A549 (cell line): Measurements from ENCODE around the gene CCRL2. TPM values are rescaled to one million over a fixed set of nuclear protein-coding genes. Genes with fewer than 3 reads are reported as not detected.
"Not testable (repeated sequence)": the region's sequence is repeated elsewhere in the genome, so short reads cannot be mapped to it uniquely, and the experiment has no call there.

ENCODE experiments used
- ATAC-seq, 2 experiments: fragments of 200-7000 bp in 1 of 2; fragments of >200 bp in 1 of 2; cut with Nextera tagmentation in 1 of 2; cut with Tn5 transposase in 1 of 2; 3 replicates each; pipeline versions ENCODE4 v1.8.0 to v1.9.1; 2018 to 2020; ENCODE audit warnings: mild to moderate bottlenecking in 1 of 2, moderate library complexity in 1 of 2
- CTCF ChIA-PET: fragments of 300-600 bp; sonication (Branson Sonifier 250); formaldehyde crosslinking; extraction: SDS; loops from one replicate; lab custom pipeline; 2021; ENCODE audit warnings: antibody characterized with exemption, inconsistent platforms; lab: Yijun Ruan, JAX
- POLR2A ChIA-PET: fragments of 350-600 bp; formaldehyde crosslinking; extraction: SDS; loops from one replicate; lab custom pipeline; 2021; ENCODE audit warnings: antibody characterized with exemption, inconsistent platforms; lab: Yijun Ruan, JAX
- DNase-seq, 2 experiments: peaks; one replicate each; pipeline versions ENCODE4 v3.0.0 to v3.0.0-alpha.2; 2011 to 2016; ENCODE audit warnings: low read depth in 1 of 2, low spot score in 1 of 2
- FAIRE-seq: peaks from 2 replicates; lab custom pipeline; 2011; peaks lifted over from hg19 to GRCh38; lab: Jason Lieb, UNC
- H3K27ac ChIP-seq, 2 experiments: fragments of >200 bp; sonication (Bioruptor Twin); formaldehyde crosslinking; 3 replicates each; pipeline ENCODE4 v1.5.1; 2016 to 2017
- H3K4me1 ChIP-seq: fragments of >200 bp; sonication (Bioruptor Twin); formaldehyde crosslinking; 3 replicates; pipeline ENCODE4 v1.6.1; 2016
- H3K4me2 ChIP-seq: fragments of >200 bp; sonication (Bioruptor Twin); formaldehyde crosslinking; 3 replicates; pipeline ENCODE4 v1.6.1; 2016
- H3K4me3 ChIP-seq: fragments of >200 bp; sonication (Bioruptor Twin); formaldehyde crosslinking; 3 replicates; pipeline ENCODE4 v1.5.1; 2016
- H3K9me3 ChIP-seq: fragments of >200 bp; sonication (Bioruptor Twin); formaldehyde crosslinking; 3 replicates; pipeline ENCODE4 v1.6.1; 2016
- CHD2 ChIP-seq: fragments of 150-350 bp; IDR thresholded peaks from 2 replicates; pipeline ENCODE4 v1.6.1; 2014; ENCODE audit warnings: low read length; ENCODE audit not compliant: partially characterized antibody
- CHD4 ChIP-seq: fragments of 200-600 bp; sonication (generic); IDR thresholded peaks from 2 replicates; pipeline ENCODE4 v1.6.1; 2016; ENCODE audit warnings: antibody characterized with exemption, mild to moderate bottlenecking, borderline replicate concordance
- FOSL2 ChIP-seq, 2 experiments: fragments of 450-650 bp in 1 of 2; fragments of >200 bp in 1 of 2; sonication (Bioruptor Twin) in 1 of 2; formaldehyde crosslinking; IDR thresholded peaks; 2 replicates each; pipeline versions ENCODE4 v1.5.0 to v1.6.1; 2016 to 2020; ENCODE audit warnings: mild to moderate bottlenecking in 1 of 2, moderate library complexity in 1 of 2
- FOXS1 ChIP-seq: fragments of 250-450 bp; sonication (Bioruptor Pico); IDR thresholded peaks from 2 replicates; pipeline ENCODE4 v1.5.0; 2020; ENCODE audit warnings: mild to moderate bottlenecking, moderate library complexity
- GATA3 ChIP-seq: IDR thresholded peaks from 2 replicates; pipeline ENCODE4 v1.6.1; 2012; ENCODE audit warnings: borderline replicate concordance
- HOXB5 ChIP-seq: fragments of 250-450 bp; sonication (Bioruptor Pico); IDR thresholded peaks from 2 replicates; pipeline ENCODE4 v1.5.0; 2020; ENCODE audit warnings: mild to moderate bottlenecking, moderate library complexity
- KDM5A ChIP-seq: fragments of 200-600 bp; sonication (generic); IDR thresholded peaks from 2 replicates; pipeline ENCODE4 v1.6.1; 2016; ENCODE audit warnings: antibody characterized with exemption, mild to moderate bottlenecking
- MAFK ChIP-seq: fragments of 450-650 bp; IDR thresholded peaks from 2 replicates; pipeline ENCODE4 v1.6.1; 2014; ENCODE audit not compliant: partially characterized antibody
- NFE2L2 ChIP-seq: fragments of 150-350 bp; conservative IDR thresholded peaks from 2 replicates; pipeline ENCODE4 v1.6.1; 2014; ENCODE audit warnings: low read length
- POLR2AphosphoS2 ChIP-seq: conservative IDR thresholded peaks from 2 replicates; pipeline ENCODE4 v1.6.1; 2012; ENCODE audit warnings: low read length, improper control_type of control experiment, inconsistent platforms
- RARB ChIP-seq: fragments of 250-450 bp; sonication (Bioruptor Pico); IDR thresholded peaks from 2 replicates; pipeline ENCODE4 v1.8.0; 2021; ENCODE audit warnings: mild to moderate bottlenecking, moderate library complexity
- RCOR1 ChIP-seq: fragments of 150-350 bp; IDR thresholded peaks from 2 replicates; pipeline ENCODE4 v1.6.1; 2014; ENCODE audit warnings: antibody characterized with exemption, low read length, low read depth
- REST ChIP-seq: fragments of 200-600 bp; sonication (generic); IDR thresholded peaks from 2 replicates; pipeline ENCODE4 v1.6.1; 2016; ENCODE audit warnings: antibody characterized with exemption, mild to moderate bottlenecking, moderate library complexity
- RNF2 ChIP-seq: fragments of 200-600 bp; sonication (generic); IDR thresholded peaks from 2 replicates; pipeline ENCODE4 v1.6.1; 2016; ENCODE audit warnings: low read depth, mild to moderate bottlenecking, antibody characterized with exemption, moderate library complexity, borderline replicate concordance
- USF2 ChIP-seq: fragments of 450-650 bp; IDR thresholded peaks from 2 replicates; pipeline ENCODE4 v1.6.1; 2014; ENCODE audit warnings: antibody characterized with exemption
- WGBS: methylation state at CpG from one replicate; pipeline ENCODE4 v1.1.6; 2017; ENCODE audit errors: missing lambda C conversion rate; 5-methylcytosine and 5-hydroxymethylcytosine counted together
- polyA plus RNA-seq, 4 experiments: library from polyadenylated mRNA; depleted of rRNA in 3 of 4; stranded (reverse); fragments of >200 nt; fragmentation: RNase III in 1 of 4; extraction: RNeasy Plus Mini Kit Qiagen cat#74134 plus additional on column Dnase treatment in 1 of 4; gene quantifications; 2 replicates in 3 of 4; 3 replicates in 1 of 4; pipeline ENCODE4 v1.2.3, GENCODE V29; 2011 to 2017

CCRL2 gene
- polyA plus RNA-seq, 2 of the 4 experiments (the other 2 are of a cell fraction) = not detected

GRCh38 chr3:46429250-46429649 is 22.2 kb downstream of the CCRL2 start:
- DNase-seq = no peak
- no peaks in the 10 kb centered on the region for H3K4me1 ChIP-seq
- CTCF ChIA-PET = interaction anchor here (1.3 kb wide), 1 partner anchor 13 kb away, joined by 4 read pairs; no protein-coding TSS in a partner anchor
- H3K27ac ChIP-seq = no peak overlapping the region
- H3K9me3 ChIP-seq = no peaks in the 10 kb centered on the region
- no peak for FAIRE-seq
- POLR2A ChIA-PET = no interaction called here
- ATAC-seq = no peak
- TF ChIP-seq RARB (CRISPR knock-in tag) (no peak), POLR2AphosphoS2 (no peak), FOSL2 (IDR thresholded peaks at IDR 0.05) (no peak), FOSL2 (CRISPR knock-in tag; IDR thresholded peaks at IDR 0.05) (no peak), USF2 (no peak)
- whole genome bisulfite sequencing = 60% methylated on average over 5 of the region's 5 CpGs
- no peak overlapping the region for H3K4me2 ChIP-seq
- no peak overlapping the region for H3K4me3 ChIP-seq

DNA sequence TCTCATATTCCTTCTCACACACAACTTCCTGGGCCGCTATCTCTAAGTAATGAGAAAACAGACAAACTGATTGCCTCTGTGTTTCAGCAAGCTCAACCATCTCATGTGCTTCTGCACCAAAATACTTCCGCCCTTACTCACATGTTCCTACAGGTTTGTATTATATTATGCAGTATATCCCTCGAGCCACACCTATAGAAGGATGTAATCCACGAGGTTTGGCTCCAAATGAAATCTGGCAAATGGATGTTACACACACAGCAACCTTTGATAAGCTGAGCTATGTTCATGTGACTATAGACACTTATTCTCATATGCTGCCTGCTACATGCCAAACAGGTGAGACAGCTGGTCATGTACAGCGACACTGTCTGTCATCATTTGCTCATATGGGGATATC is 22.6 kb downstream of the CCRL2 start:
- FAIRE-seq (no peak), ATAC-seq (no peak), DNase-seq (no peak)
- no peak overlapping the region for H3K27ac ChIP-seq
- CTCF ChIA-PET = interaction anchor here (1.3 kb wide), 1 partner anchor 13 kb away, joined by 4 read pairs; no protein-coding TSS in a partner anchor
- 26% methylated on average over 5 of the region's 5 CpGs for WGBS
- no peak overlapping the region for H3K4me2 ChIP-seq
- H3K4me3 ChIP-seq = no peak overlapping the region
- no peaks in the 10 kb centered on the region for H3K9me3 ChIP-seq
- no peak for TF ChIP-seq CHD4
- TF ChIP-seq MAFK = no peak
- TF ChIP-seq GATA3 = no peak
- TF ChIP-seq FOXS1 (CRISPR knock-in tag) = no peak
- no peak for TF ChIP-seq RNF2
- TF ChIP-seq USF2 = no peak
- no peak for TF ChIP-seq HOXB5 (CRISPR knock-in tag)
- no peak for TF ChIP-seq CHD2
- TF ChIP-seq RCOR1 = no peak
- TF ChIP-seq REST = no peak
- TF ChIP-seq KDM5A = no peak
- no peak for TF ChIP-seq NFE2L2
- TF ChIP-seq, all 56 proteins: peak for 0
- no peaks in the 10 kb centered on the region for H3K4me1 ChIP-seq
- POLR2A ChIA-PET = no interaction called here

DNA sequence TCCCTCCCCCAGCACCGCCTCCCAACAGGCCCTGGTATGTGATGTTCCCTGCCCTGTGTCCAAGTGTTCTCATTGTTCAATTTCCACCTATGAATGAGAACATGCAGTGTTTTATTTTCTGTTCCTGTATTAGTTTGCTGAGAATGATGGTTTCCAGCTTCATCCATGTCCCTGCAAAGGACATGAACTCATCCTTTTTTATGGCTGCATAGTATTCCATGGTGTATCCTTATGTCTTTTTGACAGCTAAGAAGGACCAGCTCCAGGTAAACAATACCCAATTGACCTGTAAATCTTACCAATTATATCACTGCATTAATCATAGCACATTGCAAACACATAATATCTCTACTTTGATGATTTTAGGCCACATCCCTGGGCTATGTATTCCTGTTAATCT is 23.8 kb downstream of the CCRL2 start:
- 10% methylated on average over 1 of the region's 1 CpG for WGBS
- H3K27ac ChIP-seq, H3K4me2 ChIP-seq, POLR2A ChIA-PET, DNase-seq, H3K4me3 ChIP-seq, ATAC-seq, H3K9me3 ChIP-seq, FAIRE-seq, H3K4me1 ChIP-seq: not testable (repeated sequence)
- CTCF ChIA-PET = interaction anchor here (1.2 kb wide), 1 partner anchor 29 kb away, joined by 3 read pairs; no protein-coding TSS in a partner anchor

- POLR2A ChIA-PET, ATAC-seq, H3K4me1 ChIP-seq, CTCF ChIA-PET, H3K9me3 ChIP-seq, FAIRE-seq, DNase-seq, H3K4me3 ChIP-seq, H3K4me2 ChIP-seq, H3K27ac ChIP-seq: not testable (repeated sequence)
- WGBS = 43% methylated on average over 5 of the region's 5 CpGs
Measured at GRCh38 chr3:46431905-46432304, 24.8 kb downstream of the CCRL2 start.

DNA sequence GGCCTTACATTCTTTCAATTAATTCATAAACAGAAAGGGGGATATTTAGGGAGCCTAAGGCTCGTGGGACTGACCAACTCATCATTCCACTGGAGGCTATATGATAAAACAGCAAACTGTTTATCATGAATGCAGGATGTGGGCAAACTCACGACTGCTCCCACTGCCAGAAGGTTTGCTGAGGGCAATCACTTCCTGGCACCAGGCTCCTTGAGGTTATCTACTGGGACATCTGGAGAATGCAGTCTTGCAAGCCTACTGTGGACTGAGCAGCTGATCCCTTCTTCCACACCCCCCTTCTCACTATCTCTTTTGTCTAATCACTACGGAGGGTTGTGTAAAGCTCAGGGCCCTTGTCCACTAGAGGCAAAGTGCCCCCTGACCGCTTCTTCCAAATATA is 26.1 kb downstream of the CCRL2 start:
- H3K4me3 ChIP-seq, ATAC-seq, H3K9me3 ChIP-seq, H3K4me1 ChIP-seq, H3K27ac ChIP-seq, H3K4me2 ChIP-seq, POLR2A ChIA-PET, FAIRE-seq, DNase-seq: not testable (repeated sequence)
- WGBS = 21% methylated on average over 4 of the region's 4 CpGs
- CTCF ChIA-PET = interaction anchor here (1.0 kb wide), 1 partner anchor 10 kb away, joined by 3 read pairs; no protein-coding TSS in a partner anchor
